PC-9 (cell line): ENCODE results near the gene PGS1.

Source experiments
- EZH2 ChIP-seq: fragments of 200-600 bp; sonication (generic); IDR thresholded peaks from 2 replicates; pipeline ENCODE4 v1.8.0; 2017; ENCODE audit warnings: antibody characterized with exemption, low read depth
- TF ChIP-seq, protein P1 (sequence below): fragments of 200-600 bp; sonication (generic); conservative IDR thresholded peaks from 2 replicates; pipeline ENCODE4 v1.6.1; 2017; ENCODE audit warnings: mixed run types, antibody characterized with exemption, mild to moderate bottlenecking, moderate library complexity

- TF ChIP-seq, protein P1, sequence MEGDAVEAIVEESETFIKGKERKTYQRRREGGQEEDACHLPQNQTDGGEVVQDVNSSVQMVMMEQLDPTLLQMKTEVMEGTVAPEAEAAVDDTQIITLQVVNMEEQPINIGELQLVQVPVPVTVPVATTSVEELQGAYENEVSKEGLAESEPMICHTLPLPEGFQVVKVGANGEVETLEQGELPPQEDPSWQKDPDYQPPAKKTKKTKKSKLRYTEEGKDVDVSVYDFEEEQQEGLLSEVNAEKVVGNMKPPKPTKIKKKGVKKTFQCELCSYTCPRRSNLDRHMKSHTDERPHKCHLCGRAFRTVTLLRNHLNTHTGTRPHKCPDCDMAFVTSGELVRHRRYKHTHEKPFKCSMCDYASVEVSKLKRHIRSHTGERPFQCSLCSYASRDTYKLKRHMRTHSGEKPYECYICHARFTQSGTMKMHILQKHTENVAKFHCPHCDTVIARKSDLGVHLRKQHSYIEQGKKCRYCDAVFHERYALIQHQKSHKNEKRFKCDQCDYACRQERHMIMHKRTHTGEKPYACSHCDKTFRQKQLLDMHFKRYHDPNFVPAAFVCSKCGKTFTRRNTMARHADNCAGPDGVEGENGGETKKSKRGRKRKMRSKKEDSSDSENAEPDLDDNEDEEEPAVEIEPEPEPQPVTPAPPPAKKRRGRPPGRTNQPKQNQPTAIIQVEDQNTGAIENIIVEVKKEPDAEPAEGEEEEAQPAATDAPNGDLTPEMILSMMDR = no peak
- no peak for TF ChIP-seq EZH2
These were observed 3.3 kb downstream of the PGS1 start for GRCh38 chr17:78381601-78382232.
